Measurements from ENCODE around the gene DYNLL1. TPM values are rescaled to one million over a fixed set of nuclear protein-coding genes. Genes with fewer than 3 reads are reported as not detected.

Gene DYNLL1
- total and polyA plus RNA-seq, 2 of the 13 experiments (the other 11 are each of a cell fraction or from before 2014, with no cell fraction given) = 271 to 294 TPM

DNA sequence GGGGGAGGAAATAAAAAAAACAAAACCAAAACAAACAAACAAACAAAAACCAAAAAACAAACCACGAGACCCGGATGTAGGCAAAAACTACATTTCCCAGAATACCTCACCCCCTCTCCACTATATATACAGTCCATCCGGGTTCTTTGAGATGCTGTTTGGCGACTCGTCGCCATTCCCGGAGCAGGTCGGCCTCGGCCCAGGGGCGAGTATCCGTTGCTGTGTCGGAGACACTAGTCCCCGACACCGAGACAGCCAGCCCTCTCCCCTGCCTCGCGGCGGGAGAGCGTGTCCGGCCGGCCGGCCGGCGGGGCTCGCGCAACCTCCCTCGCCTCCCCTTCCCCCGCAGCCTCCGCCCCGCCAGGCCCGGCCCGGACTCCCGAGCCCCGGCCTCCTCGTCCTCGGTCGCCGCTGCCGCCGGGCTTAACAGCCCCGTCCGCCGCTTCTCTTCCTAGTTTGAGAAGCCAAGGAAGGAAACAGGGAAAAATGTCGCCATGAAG, 38.3 kb downstream of the DYNLL1 start, which contains the start of gene RNF10 (continued):
- TF ChIP-seq, protein P1, sequence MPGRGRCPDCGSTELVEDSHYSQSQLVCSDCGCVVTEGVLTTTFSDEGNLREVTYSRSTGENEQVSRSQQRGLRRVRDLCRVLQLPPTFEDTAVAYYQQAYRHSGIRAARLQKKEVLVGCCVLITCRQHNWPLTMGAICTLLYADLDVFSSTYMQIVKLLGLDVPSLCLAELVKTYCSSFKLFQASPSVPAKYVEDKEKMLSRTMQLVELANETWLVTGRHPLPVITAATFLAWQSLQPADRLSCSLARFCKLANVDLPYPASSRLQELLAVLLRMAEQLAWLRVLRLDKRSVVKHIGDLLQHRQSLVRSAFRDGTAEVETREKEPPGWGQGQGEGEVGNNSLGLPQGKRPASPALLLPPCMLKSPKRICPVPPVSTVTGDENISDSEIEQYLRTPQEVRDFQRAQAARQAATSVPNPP (CRISPR knock-in tag; IDR thresholded peaks at IDR 0.05) = no peak
- TF ChIP-seq, protein P2, sequence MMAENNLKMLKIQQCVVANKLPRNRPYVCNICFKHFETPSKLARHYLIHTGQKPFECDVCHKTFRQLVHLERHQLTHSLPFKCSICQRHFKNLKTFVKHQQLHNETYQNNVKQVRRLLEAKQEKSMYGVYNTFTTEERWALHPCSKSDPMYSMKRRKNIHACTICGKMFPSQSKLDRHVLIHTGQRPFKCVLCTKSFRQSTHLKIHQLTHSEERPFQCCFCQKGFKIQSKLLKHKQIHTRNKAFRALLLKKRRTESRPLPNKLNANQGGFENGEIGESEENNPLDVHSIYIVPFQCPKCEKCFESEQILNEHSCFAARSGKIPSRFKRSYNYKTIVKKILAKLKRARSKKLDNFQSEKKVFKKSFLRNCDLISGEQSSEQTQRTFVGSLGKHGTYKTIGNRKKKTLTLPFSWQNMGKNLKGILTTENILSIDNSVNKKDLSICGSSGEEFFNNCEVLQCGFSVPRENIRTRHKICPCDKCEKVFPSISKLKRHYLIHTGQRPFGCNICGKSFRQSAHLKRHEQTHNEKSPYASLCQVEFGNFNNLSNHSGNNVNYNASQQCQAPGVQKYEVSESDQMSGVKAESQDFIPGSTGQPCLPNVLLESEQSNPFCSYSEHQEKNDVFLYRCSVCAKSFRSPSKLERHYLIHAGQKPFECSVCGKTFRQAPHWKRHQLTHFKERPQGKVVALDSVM (CRISPR knock-in tag; IDR thresholded peaks at IDR 0.05) = peak; percentile 82
- TF ChIP-seq ZNF607 (CRISPR knock-in tag; IDR thresholded peaks at IDR 0.05; ENCODE audit: borderline replicate concordance) (0 out of 2 replicates have a peak, but pooled peaks have one; percentile 58), REL (CRISPR knock-in tag; conservative IDR thresholded peaks at IDR 0.05) (no peak), RBM39 (IDR thresholded peaks at IDR 0.05; ENCODE audit: low read depth, low read length, poor library complexity, severe bottlenecking) (no peak), KLF15 (CRISPR knock-in tag; IDR thresholded peaks at IDR 0.05; ENCODE audit: borderline replicate concordance) (no peak), KLF12 (CRISPR knock-in tag; IDR thresholded peaks at IDR 0.05; ENCODE audit: borderline replicate concordance) (0 out of 2 replicates have a peak, but pooled peaks have one; percentile 58), TBX2 (CRISPR knock-in tag; IDR thresholded peaks at IDR 0.05; ENCODE audit: borderline replicate concordance) (no peak), ZBTB42 (CRISPR knock-in tag; IDR thresholded peaks at IDR 0.05) (no peak), ZNF3 (CRISPR knock-in tag; IDR thresholded peaks at IDR 0.05) (no peak), ZNF616 (CRISPR knock-in tag; IDR thresholded peaks at IDR 0.05; ENCODE audit: low read depth) (0 out of 2 replicates have a peak, but pooled peaks have one; percentile 43), GPN1 (CRISPR knock-in tag; IDR thresholded peaks at IDR 0.05; ENCODE audit: borderline replicate concordance) (no peak), ZNF263 (CRISPR knock-in tag; IDR thresholded peaks at IDR 0.05) (no peak), SALL1 (CRISPR knock-in tag; IDR thresholded peaks at IDR 0.05) (0 out of 2 replicates have a peak, but pooled peaks have one; percentile 16), ZNF709 (CRISPR knock-in tag; IDR thresholded peaks at IDR 0.05) (no peak), CEBPB (IDR thresholded peaks at IDR 0.05; ENCODE audit: borderline replicate concordance, low read depth, low read length) (no peak), NONO (IDR thresholded peaks at IDR 0.05) (no peak), NONO (CRISPR knock-in tag; conservative IDR thresholded peaks at IDR 0.05) (no peak)
- TF ChIP-seq, protein P3, sequence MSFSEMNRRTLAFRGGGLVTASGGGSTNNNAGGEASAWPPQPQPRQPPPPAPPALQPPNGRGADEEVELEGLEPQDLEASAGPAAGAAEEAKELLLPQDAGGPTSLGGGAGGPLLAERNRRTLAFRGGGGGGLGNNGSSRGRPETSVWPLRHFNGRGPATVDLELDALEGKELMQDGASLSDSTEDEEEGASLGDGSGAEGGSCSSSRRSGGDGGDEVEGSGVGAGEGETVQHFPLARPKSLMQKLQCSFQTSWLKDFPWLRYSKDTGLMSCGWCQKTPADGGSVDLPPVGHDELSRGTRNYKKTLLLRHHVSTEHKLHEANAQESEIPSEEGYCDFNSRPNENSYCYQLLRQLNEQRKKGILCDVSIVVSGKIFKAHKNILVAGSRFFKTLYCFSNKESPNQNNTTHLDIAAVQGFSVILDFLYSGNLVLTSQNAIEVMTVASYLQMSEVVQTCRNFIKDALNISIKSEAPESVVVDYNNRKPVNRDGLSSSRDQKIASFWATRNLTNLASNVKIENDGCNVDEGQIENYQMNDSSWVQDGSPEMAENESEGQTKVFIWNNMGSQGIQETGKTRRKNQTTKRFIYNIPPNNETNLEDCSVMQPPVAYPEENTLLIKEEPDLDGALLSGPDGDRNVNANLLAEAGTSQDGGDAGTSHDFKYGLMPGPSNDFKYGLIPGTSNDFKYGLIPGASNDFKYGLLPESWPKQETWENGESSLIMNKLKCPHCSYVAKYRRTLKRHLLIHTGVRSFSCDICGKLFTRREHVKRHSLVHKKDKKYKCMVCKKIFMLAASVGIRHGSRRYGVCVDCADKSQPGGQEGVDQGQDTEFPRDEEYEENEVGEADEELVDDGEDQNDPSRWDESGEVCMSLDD (CRISPR knock-in tag; IDR thresholded peaks at IDR 0.05; ENCODE audit: borderline replicate concordance) = no peak
- TF ChIP-seq, protein P4, sequence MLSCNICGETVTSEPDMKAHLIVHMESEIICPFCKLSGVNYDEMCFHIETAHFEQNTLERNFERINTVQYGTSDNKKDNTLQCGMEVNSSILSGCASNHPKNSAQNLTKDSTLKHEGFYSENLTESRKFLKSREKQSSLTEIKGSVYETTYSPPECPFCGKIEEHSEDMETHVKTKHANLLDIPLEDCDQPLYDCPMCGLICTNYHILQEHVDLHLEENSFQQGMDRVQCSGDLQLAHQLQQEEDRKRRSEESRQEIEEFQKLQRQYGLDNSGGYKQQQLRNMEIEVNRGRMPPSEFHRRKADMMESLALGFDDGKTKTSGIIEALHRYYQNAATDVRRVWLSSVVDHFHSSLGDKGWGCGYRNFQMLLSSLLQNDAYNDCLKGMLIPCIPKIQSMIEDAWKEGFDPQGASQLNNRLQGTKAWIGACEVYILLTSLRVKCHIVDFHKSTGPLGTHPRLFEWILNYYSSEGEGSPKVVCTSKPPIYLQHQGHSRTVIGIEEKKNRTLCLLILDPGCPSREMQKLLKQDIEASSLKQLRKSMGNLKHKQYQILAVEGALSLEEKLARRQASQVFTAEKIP (CRISPR knock-in tag; IDR thresholded peaks at IDR 0.05; ENCODE audit: borderline replicate concordance) = no peak
- TF ChIP-seq, protein P5, sequence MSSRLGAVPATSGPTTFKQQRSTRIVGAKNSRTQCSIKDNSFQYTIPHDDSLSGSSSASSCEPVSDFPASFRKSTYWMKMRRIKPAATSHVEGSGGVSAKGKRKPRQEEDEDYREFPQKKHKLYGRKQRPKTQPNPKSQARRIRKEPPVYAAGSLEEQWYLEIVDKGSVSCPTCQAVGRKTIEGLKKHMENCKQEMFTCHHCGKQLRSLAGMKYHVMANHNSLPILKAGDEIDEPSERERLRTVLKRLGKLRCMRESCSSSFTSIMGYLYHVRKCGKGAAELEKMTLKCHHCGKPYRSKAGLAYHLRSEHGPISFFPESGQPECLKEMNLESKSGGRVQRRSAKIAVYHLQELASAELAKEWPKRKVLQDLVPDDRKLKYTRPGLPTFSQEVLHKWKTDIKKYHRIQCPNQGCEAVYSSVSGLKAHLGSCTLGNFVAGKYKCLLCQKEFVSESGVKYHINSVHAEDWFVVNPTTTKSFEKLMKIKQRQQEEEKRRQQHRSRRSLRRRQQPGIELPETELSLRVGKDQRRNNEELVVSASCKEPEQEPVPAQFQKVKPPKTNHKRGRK (CRISPR knock-in tag; IDR thresholded peaks at IDR 0.05) = no peak
